Stomach smooth muscle (tissue), 2 donors: Measurements from ENCODE around the gene PPFIBP2.

ENCODE experiments used
- H3K27ac ChIP-seq: one replicate; pipeline ENCODE4 v1.7.0; 2013; ENCODE audit warnings: mild to moderate bottlenecking, low read length, inconsistent platforms
- H3K27me3 ChIP-seq, 2 donors: one replicate each; pipeline ENCODE4 v1.7.0; 2013; ENCODE audit warnings: low read length in 2 of 2; ENCODE audit not compliant: insufficient read depth in 2 of 2, control insufficient read depth in 1 of 2
- H3K36me3 ChIP-seq, 2 donors: one replicate each; pipeline ENCODE4 v1.7.0; 2013; ENCODE audit warnings: low read length in 2 of 2; ENCODE audit not compliant: control insufficient read depth in 2 of 2, insufficient read depth in 2 of 2
- H3K4me1 ChIP-seq: one replicate; pipeline ENCODE4 v1.7.0; 2013; ENCODE audit warnings: low read length; ENCODE audit not compliant: control insufficient read depth, insufficient read depth
- H3K4me3 ChIP-seq, 2 donors: one replicate each; pipeline ENCODE4 v1.7.0; 2013; ENCODE audit warnings: low read length in 2 of 2
- H3K9ac ChIP-seq, 2 donors: one replicate each; pipeline ENCODE4 v1.7.0; 2013; ENCODE audit warnings: low read length in 2 of 2, mild to moderate bottlenecking in 1 of 2
- H3K9me3 ChIP-seq, 2 donors: one replicate each; pipeline ENCODE4 v1.7.0; 2013; ENCODE audit warnings: low read length in 2 of 2; ENCODE audit not compliant: control insufficient read depth in 2 of 2
- donor health status: healthy.
- donor health status: Pancreatic carcinoma.

The PPFIBP2 gene

GRCh38 chr11:7635708-7636107 is 121.9 kb downstream of the PPFIBP2 start:
- Histone ChIP-seq H3K4me3 (no peak overlapping the region), H3K9me3 (no peaks in the 10 kb centered on the region), H3K27ac (no peak overlapping the region), H3K9ac (no peak overlapping the region), H3K27me3 (no peaks in the 10 kb centered on the region), H3K36me3 (peaks cover 6 to 19% of the 10 kb centered on the region in 2 donors), H3K4me1 (peaks cover 2% of the 10 kb centered on the region)

- Histone ChIP-seq H3K4me1 (peaks cover 2% of the 10 kb centered on the region), H3K27ac (no peak overlapping the region), H3K9ac (no peak overlapping the region), H3K4me3 (no peak overlapping the region), H3K9me3 (no peaks in the 10 kb centered on the region), H3K36me3 (peaks cover 6 to 19% of the 10 kb centered on the region in 2 donors), H3K27me3 (no peaks in the 10 kb centered on the region)
Observed at GRCh38 chr11:7636350-7636749, 122.6 kb downstream of the PPFIBP2 start.

DNA sequence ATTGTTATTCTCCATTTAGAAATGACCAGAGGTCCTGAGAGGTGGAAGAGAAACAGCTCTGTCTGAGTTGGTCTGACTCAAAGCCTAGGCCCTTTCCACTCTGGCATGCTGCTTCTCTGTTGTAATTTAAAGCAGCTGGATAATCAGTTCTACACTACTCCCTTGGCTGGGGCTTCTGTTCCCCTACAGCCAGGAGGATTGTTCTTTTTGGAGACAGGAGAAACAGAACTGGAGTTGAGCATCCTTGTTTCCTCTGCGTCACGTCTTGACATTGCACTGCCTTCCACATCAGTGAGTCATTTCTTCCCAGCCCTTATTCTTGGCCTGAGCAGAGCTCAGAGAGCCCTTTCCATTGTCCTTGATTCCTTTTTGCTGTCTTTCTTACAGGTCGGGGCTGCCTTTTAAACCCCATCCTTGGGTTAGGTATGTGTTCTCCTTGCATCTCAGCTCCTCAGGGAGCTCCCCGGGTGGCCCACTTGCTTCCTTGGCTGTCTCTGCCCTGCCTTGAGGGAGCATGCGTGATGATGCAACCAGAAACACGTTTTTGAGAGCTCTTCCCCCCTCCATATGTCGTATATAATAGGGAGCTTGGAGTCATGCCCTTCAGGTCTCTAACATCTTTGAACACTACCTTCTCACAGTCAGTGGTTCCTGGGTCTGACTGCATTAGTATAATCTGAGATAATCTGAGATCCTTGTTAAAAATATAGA is 123.8 kb downstream of the PPFIBP2 start:
- Histone ChIP-seq H3K36me3 (peaks cover 0 to 20% of the 10 kb centered on the region in 2 donors), H3K4me3 (no peak overlapping the region), H3K27me3 (no peaks in the 10 kb centered on the region), H3K4me1 (peaks cover 2% of the 10 kb centered on the region), H3K27ac (peak overlapping the region; percentile 42), H3K9ac (no peak overlapping the region), H3K9me3 (no peaks in the 10 kb centered on the region)

DNA sequence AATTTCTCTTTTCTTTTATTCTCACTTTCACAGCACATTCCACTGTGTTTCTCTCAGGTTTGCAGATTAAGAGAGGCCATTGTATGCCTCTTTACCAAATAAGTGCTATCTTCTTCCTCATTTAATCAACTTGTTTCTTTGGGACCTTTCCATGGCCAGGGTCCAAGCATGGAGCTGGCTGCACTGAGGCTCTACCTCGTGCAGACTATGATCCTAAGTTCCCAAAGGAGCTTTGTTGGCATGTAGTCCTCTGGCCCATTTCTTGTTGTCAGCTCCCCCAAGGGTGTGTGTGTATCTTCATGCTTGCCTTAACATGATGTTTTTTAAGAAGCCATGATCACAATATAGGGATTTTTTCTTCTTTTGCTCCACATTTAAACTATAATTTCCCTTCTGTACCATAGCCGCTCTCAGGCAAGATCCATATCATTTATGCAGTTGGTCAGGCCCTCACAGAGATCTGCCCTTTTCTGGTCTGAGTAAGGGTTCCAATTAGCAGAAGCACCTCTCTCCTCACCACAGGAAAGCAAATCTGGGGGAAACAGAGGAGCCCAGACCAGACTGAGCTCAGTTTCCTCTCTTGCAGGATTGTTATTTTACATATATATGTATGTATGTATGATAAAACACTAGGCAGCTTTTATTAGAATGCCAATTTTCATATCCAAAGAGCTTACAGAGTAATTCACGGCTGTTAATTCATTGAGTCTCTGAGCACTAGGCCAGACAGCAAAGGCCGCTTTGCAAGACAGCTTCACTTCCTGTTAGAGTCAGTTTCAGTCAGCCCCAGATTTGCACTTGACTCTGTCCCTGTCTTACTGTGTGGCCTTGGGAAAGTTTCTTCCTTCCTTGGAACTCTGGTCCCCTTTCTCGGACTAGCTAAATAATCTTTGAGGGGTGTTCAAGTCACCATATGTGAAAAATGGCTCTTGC is 125.2 kb downstream of the PPFIBP2 start:
- Histone ChIP-seq H3K4me1 (peaks cover 2% of the 10 kb centered on the region), H3K36me3 (peaks cover 0 to 12% of the 10 kb centered on the region in 2 donors), H3K9ac (no peak overlapping the region), H3K9me3 (no peaks in the 10 kb centered on the region), H3K4me3 (no peak overlapping the region), H3K27ac (peak overlapping the region; percentile 18), H3K27me3 (no peaks in the 10 kb centered on the region)

- peak overlapping the region; percentile 18 for H3K27ac ChIP-seq
- H3K4me3 ChIP-seq, result no peak overlapping the region
- H3K9me3 ChIP-seq, result no peaks in the 10 kb centered on the region
- H3K27me3 ChIP-seq, result no peaks in the 10 kb centered on the region
- no peak overlapping the region for H3K9ac ChIP-seq
- peaks cover 2% of the 10 kb centered on the region for H3K4me1 ChIP-seq
- peaks cover 0 to 10% of the 10 kb centered on the region in 2 donors for H3K36me3 ChIP-seq
Observed at GRCh38 chr11:7639643-7640025, 125.8 kb downstream of the PPFIBP2 start.

- no peak overlapping the region for H3K27ac ChIP-seq
- no peaks in the 10 kb centered on the region for H3K9me3 ChIP-seq
- no peaks in the 10 kb centered on the region for H3K27me3 ChIP-seq
- no peak overlapping the region for H3K9ac ChIP-seq
- no peak overlapping the region for H3K4me3 ChIP-seq
- peaks cover 2% of the 10 kb centered on the region for H3K4me1 ChIP-seq
- H3K36me3 ChIP-seq, result peaks cover 0 to 6% of the 10 kb centered on the region in 2 donors
Observed at GRCh38 chr11:7640816-7641215, 127.0 kb downstream of the PPFIBP2 start.

GRCh38 chr11:7642747-7643146 is 128.9 kb downstream of the PPFIBP2 start:
- no peak overlapping the region for H3K9ac ChIP-seq
- no peaks in the 10 kb centered on the region for H3K27me3 ChIP-seq
- H3K4me3 ChIP-seq, result no peak overlapping the region
- no peaks in the 10 kb centered on the region for H3K9me3 ChIP-seq
- H3K27ac ChIP-seq, result no peak overlapping the region
- H3K4me1 ChIP-seq, result peaks cover 1% of the 10 kb centered on the region
- peaks cover 0 to 4% of the 10 kb centered on the region in 2 donors for H3K36me3 ChIP-seq

- Histone ChIP-seq H3K9me3 (no peaks in the 10 kb centered on the region), H3K27me3 (no peaks in the 10 kb centered on the region), H3K9ac (no peak overlapping the region), H3K4me3 (no peak overlapping the region), H3K36me3 (peaks cover 0 to 5% of the 10 kb centered on the region in 2 donors), H3K27ac (no peak overlapping the region), H3K4me1 (no peaks in the 10 kb centered on the region)
Observed at GRCh38 chr11:7643314-7643713, 129.5 kb downstream of the PPFIBP2 start.

- H3K9me3 ChIP-seq, result no peaks in the 10 kb centered on the region
- no peaks in the 10 kb centered on the region for H3K27me3 ChIP-seq
- H3K27ac ChIP-seq, result no peak overlapping the region
- H3K4me1 ChIP-seq, result no peaks in the 10 kb centered on the region
- no peak overlapping the region for H3K9ac ChIP-seq
- peaks cover 0 to 9% of the 10 kb centered on the region in 2 donors for H3K36me3 ChIP-seq
- H3K4me3 ChIP-seq, result no peak overlapping the region
Observed at GRCh38 chr11:7645206-7645605, 131.4 kb downstream of the PPFIBP2 start.

DNA sequence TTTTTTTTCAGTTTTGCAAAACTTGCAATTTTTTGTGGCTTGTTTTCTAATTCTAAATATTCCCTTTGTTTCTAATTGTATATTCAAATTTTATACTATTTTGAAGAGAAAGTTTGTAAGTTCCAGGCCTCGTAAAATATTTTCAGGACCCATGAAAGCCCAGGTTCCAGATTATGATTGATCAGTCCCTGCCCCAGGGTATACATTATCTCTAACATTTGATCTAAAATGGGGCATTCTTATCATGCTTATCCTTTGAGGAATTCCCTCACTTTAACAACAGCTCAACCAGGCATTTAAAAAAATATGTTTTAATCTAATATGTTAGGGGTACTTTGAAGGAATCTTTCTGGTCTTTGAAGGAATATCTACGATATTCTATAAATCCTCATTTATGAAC is 133.1 kb downstream of the PPFIBP2 start:
- peaks cover 0 to 13% of the 10 kb centered on the region in 2 donors for H3K36me3 ChIP-seq
- H3K27ac ChIP-seq, result no peak overlapping the region
- H3K9ac ChIP-seq, result no peak overlapping the region
- no peaks in the 10 kb centered on the region for H3K9me3 ChIP-seq
- H3K4me1 ChIP-seq, result no peaks in the 10 kb centered on the region
- no peak overlapping the region for H3K4me3 ChIP-seq
- H3K27me3 ChIP-seq, result no peaks in the 10 kb centered on the region
